Effector CD8-positive, alpha-beta T cell (primary cell): ENCODE measurements around the gene PPP1R18.
"Not testable (repeated sequence)": the region's sequence is repeated elsewhere in the genome, so short reads cannot be mapped to it uniquely, and the experiment has no call there.

Experiments used
- DNase-seq: peaks from one replicate; lab custom pipeline; 2025; lab: John Stamatoyannopoulos, UW
- total RNA-seq, 4 experiments: gene quantifications; one replicate each; lab custom pipeline; 2026; lab: John Stamatoyannopoulos, UW

The PPP1R18 gene
- total RNA-seq: 170 to 359 (median 250) reads per million in 4 experiments

- DNase-seq: peak; percentile 73
Observed at GRCh38 chr6:30686009-30686907, at the start of gene PPP1R18. PPP1R18 (minus strand) TSS chr6:30686645; CDS start chr6:30686018, 627 bp downstream.

GRCh38 chr6:30735668-30736314, 49.3 kb upstream of the PPP1R18 start:
- DNase-seq: no peak

GRCh38 chr6:30732237-30732943, 45.9 kb upstream of the PPP1R18 start:
- DNase-seq: no peak

- DNase-seq: peak; percentile 65
Observed at GRCh38 chr6:30730601-30731435, 44.4 kb upstream of the PPP1R18 start.

- no peak for DNase-seq
Observed at GRCh38 chr6:30727920-30728553, 41.6 kb upstream of the PPP1R18 start.

- DNase-seq: no peak
Observed at GRCh38 chr6:30726506-30727413, 40.3 kb upstream of the PPP1R18 start.

- DNase-seq: no peak
Observed at GRCh38 chr6:30725713-30726505, 39.5 kb upstream of the PPP1R18 start.

GRCh38 chr6:30724906-30725667, 38.6 kb upstream of the PPP1R18 start:
- no peak for DNase-seq

GRCh38 chr6:30723843-30724741, 37.6 kb upstream of the PPP1R18 start:
- not testable (repeated sequence) for DNase-seq

- DNase-seq: not testable (repeated sequence)
Observed at GRCh38 chr6:30723159-30723842, 36.9 kb upstream of the PPP1R18 start.

- DNase-seq: peak; percentile 81
Observed at GRCh38 chr6:30722280-30723112, 36.1 kb upstream of the PPP1R18 start.

GRCh38 chr6:30722025-30722279, 35.5 kb upstream of the PPP1R18 start:
- DNase-seq: not testable (repeated sequence)

GRCh38 chr6:30721198-30722024, 35.0 kb upstream of the PPP1R18 start:
- DNase-seq: peak; percentile 94

- DNase-seq: peak; percentile 35
Observed at GRCh38 chr6:30720738-30721197, 34.3 kb upstream of the PPP1R18 start.
